ENCODE measurements around the gene KRTAP3-3.

The KRTAP3-3 gene

GRCh38 chr17:40956401-40957254 lies 37.3 kb downstream of the KRTAP3-3 start:
- peak; percentile 77 for DNase-seq (ENCODE audit: low read depth)
- no peak overlapping the region for H3K4me3 ChIP-seq (ENCODE audit: low read depth, low read length)
- TF ChIP-seq CTCF (IDR thresholded peaks at IDR 0.05; ENCODE audit: low read depth, low read length, missing control alignments), result no peak
- in situ Hi-C loops (cut with HindIII; ENCODE audit: low sequenced_read_pairs), result no loop called here

GRCh38 chr17:40953881-40954280 lies 40.1 kb downstream of the KRTAP3-3 start:
- no peak for TF ChIP-seq CTCF (IDR thresholded peaks at IDR 0.05; ENCODE audit: low read depth, low read length, missing control alignments)
- in situ Hi-C loops (cut with HindIII; ENCODE audit: low sequenced_read_pairs), result no loop called here
- H3K4me3 ChIP-seq (ENCODE audit: low read depth, low read length), result no peak overlapping the region
- no peak for DNase-seq (ENCODE audit: low read depth)

- no peak overlapping the region for H3K4me3 ChIP-seq (ENCODE audit: low read depth, low read length)
- in situ Hi-C loops (cut with HindIII; ENCODE audit: low sequenced_read_pairs), result no loop called here
- DNase-seq (ENCODE audit: low read depth), result no peak
- no peak for TF ChIP-seq CTCF (IDR thresholded peaks at IDR 0.05; ENCODE audit: low read depth, low read length, missing control alignments)
Measured at GRCh38 chr17:40952661-40953060, 41.3 kb downstream of the KRTAP3-3 start.

GRCh38 chr17:40952154-40952553 lies 41.8 kb downstream of the KRTAP3-3 start:
- no peak overlapping the region for H3K4me3 ChIP-seq (ENCODE audit: low read depth, low read length)
- no peak for TF ChIP-seq CTCF (IDR thresholded peaks at IDR 0.05; ENCODE audit: low read depth, low read length, missing control alignments)
- no peak for DNase-seq (ENCODE audit: low read depth)
- in situ Hi-C loops (cut with HindIII; ENCODE audit: low sequenced_read_pairs), result no loop called here

- TF ChIP-seq CTCF (IDR thresholded peaks at IDR 0.05; ENCODE audit: low read depth, low read length, missing control alignments), result no peak
- no peak overlapping the region for H3K4me3 ChIP-seq (ENCODE audit: low read depth, low read length)
- DNase-seq (ENCODE audit: low read depth), result no peak
- in situ Hi-C loops (cut with HindIII; ENCODE audit: low sequenced_read_pairs), result no loop called here
Measured at GRCh38 chr17:40951011-40951622, 42.8 kb downstream of the KRTAP3-3 start.

GRCh38 chr17:40950176-40950575 lies 43.8 kb downstream of the KRTAP3-3 start:
- TF ChIP-seq CTCF (IDR thresholded peaks at IDR 0.05; ENCODE audit: low read depth, low read length, missing control alignments), result no peak
- in situ Hi-C loops (cut with HindIII; ENCODE audit: low sequenced_read_pairs), result no loop called here
- H3K4me3 ChIP-seq (ENCODE audit: low read depth, low read length), result no peak overlapping the region
- DNase-seq (ENCODE audit: low read depth), result no peak
